Measurements from ENCODE around the gene DIP2C. TPM values are rescaled to one million over a fixed set of nuclear protein-coding genes. Genes with fewer than 3 reads are reported as not detected.

DIP2C gene
- total and polyA plus RNA-seq, 3 donors from 2014 or later, result 14.9 to 43.4 (median 30.1) TPM

DNA sequence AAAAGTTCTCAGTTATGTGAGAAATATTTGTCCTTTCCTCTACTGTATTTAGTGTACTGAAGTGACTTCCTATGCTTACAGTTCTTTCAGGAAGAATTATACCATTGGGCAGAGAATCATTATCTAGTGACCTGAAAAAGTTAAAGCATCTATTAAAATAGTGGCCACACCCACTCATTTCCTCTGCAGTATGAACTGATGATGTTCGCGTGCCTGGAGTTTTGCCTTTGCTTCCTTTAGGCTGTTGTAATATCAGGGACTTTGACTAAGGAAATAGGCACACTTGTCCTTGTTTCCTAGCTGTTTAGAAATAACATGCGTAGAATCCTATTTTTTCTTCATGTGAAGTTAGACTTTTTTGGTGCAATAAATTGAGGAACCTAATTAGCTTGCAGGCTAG, 453.6 kb downstream of the DIP2C start:
- no peaks in the 10 kb centered on the region for H3K4me1 ChIP-seq
- intact Hi-C loops (cut with DNase I; ENCODE audit: low total_unique reads), result no loop called here
- DNase-seq, result no peak
- no peak for TF ChIP-seq POLR2A (IDR thresholded peaks at IDR 0.05)
- TF ChIP-seq, protein P1, sequence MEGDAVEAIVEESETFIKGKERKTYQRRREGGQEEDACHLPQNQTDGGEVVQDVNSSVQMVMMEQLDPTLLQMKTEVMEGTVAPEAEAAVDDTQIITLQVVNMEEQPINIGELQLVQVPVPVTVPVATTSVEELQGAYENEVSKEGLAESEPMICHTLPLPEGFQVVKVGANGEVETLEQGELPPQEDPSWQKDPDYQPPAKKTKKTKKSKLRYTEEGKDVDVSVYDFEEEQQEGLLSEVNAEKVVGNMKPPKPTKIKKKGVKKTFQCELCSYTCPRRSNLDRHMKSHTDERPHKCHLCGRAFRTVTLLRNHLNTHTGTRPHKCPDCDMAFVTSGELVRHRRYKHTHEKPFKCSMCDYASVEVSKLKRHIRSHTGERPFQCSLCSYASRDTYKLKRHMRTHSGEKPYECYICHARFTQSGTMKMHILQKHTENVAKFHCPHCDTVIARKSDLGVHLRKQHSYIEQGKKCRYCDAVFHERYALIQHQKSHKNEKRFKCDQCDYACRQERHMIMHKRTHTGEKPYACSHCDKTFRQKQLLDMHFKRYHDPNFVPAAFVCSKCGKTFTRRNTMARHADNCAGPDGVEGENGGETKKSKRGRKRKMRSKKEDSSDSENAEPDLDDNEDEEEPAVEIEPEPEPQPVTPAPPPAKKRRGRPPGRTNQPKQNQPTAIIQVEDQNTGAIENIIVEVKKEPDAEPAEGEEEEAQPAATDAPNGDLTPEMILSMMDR (IDR thresholded peaks at IDR 0.05), result no peak
- no peaks in the 10 kb centered on the region for H3K9me3 ChIP-seq
- peaks cover 3% of the 10 kb centered on the region for H3K36me3 ChIP-seq (ENCODE audit: low read depth, missing control alignments)
- WGBS, 2 donors, result 81 to 87% methylated on average over 3 of the region's 3 CpGs
- no peak overlapping the region for H3K4me3 ChIP-seq
- no peaks in the 10 kb centered on the region for H3K27me3 ChIP-seq
- no peak overlapping the region for H3K27ac ChIP-seq

GRCh38 chr10:234708-235406, 454.6 kb downstream of the DIP2C start:
- 89 to 91% methylated on average over 9 of the region's 9 CpGs for WGBS, 2 donors
- Histone ChIP-seq H3K27ac (no peak overlapping the region), H3K27me3 (no peaks in the 10 kb centered on the region), H3K4me1 (no peaks in the 10 kb centered on the region), H3K36me3 (ENCODE audit: low read depth, missing control alignments) (peaks cover 3% of the 10 kb centered on the region), H3K9me3 (no peaks in the 10 kb centered on the region), H3K4me3 (no peak overlapping the region)
- intact Hi-C loops (cut with DNase I; ENCODE audit: low total_unique reads), result no loop called here
- TF ChIP-seq POLR2A (IDR thresholded peaks at IDR 0.05), result no peak
- TF ChIP-seq, protein P1 (IDR thresholded peaks at IDR 0.05), result no peak
- DNase-seq, result no peak

GRCh38 chr10:232878-233277, 456.6 kb downstream of the DIP2C start:
- Histone ChIP-seq H3K9me3 (no peaks in the 10 kb centered on the region), H3K36me3 (ENCODE audit: low read depth, missing control alignments) (peaks cover 3% of the 10 kb centered on the region), H3K27me3 (no peaks in the 10 kb centered on the region), H3K27ac (no peak overlapping the region), H3K4me1 (no peaks in the 10 kb centered on the region), H3K4me3 (no peak overlapping the region)
- no peak for TF ChIP-seq POLR2A (IDR thresholded peaks at IDR 0.05)
- TF ChIP-seq, protein P1 (IDR thresholded peaks at IDR 0.05), result no peak
- WGBS, 2 donors, result 95 to 98% methylated on average over 11 of the region's 11 CpGs
- intact Hi-C loops (cut with DNase I; ENCODE audit: low total_unique reads), result no loop called here
- no peak for DNase-seq

- H3K36me3 ChIP-seq (ENCODE audit: low read depth, missing control alignments), result peaks cover 1% of the 10 kb centered on the region
- H3K9me3 ChIP-seq, result no peaks in the 10 kb centered on the region
- no peaks in the 10 kb centered on the region for H3K4me1 ChIP-seq
- no peak for DNase-seq
- H3K27ac ChIP-seq, result no peak overlapping the region
- 90 to 98% methylated on average over 3 of the region's 3 CpGs for WGBS, 2 donors
- TF ChIP-seq, protein P1 (IDR thresholded peaks at IDR 0.05), result no peak
- TF ChIP-seq POLR2A (IDR thresholded peaks at IDR 0.05), result no peak
- H3K4me3 ChIP-seq, result no peak overlapping the region
- intact Hi-C loops (cut with DNase I; ENCODE audit: low total_unique reads), result no loop called here
- no peaks in the 10 kb centered on the region for H3K27me3 ChIP-seq
Measured at GRCh38 chr10:232061-232460, 457.4 kb downstream of the DIP2C start.

GRCh38 chr10:230758-231157, 458.7 kb downstream of the DIP2C start:
- H3K36me3 ChIP-seq (ENCODE audit: low read depth, missing control alignments), result no peaks in the 10 kb centered on the region
- 90 to 94% methylated on average over 9 of the region's 9 CpGs for WGBS, 2 donors
- H3K27me3 ChIP-seq, result no peaks in the 10 kb centered on the region
- intact Hi-C loops (cut with DNase I; ENCODE audit: low total_unique reads), result no loop called here
- no peak overlapping the region for H3K4me3 ChIP-seq
- H3K4me1 ChIP-seq, result no peaks in the 10 kb centered on the region
- no peak overlapping the region for H3K27ac ChIP-seq
- H3K9me3 ChIP-seq, result no peaks in the 10 kb centered on the region
- TF ChIP-seq, protein P1 (IDR thresholded peaks at IDR 0.05), result peak in 2 of 3 experiments; percentile 19 to 26
- no peak for TF ChIP-seq POLR2A (IDR thresholded peaks at IDR 0.05)
- DNase-seq, result no peak

Measured in testis (tissue), 3 donors.